Neural progenitor cell (in vitro differentiated cells): ENCODE data around the gene MYO1D. TPM values are rescaled to one million over a fixed set of nuclear protein-coding genes. Genes with fewer than 3 reads are reported as not detected.

Experiments used
- DNase-seq: peaks from one replicate; pipeline ENCODE4 v3.0.0-alpha.2; 2016; ENCODE audit warnings: low spot score
- H2AFZ ChIP-seq: fragments of 200-600 bp; sonication (generic); replicated peaks from 2 replicates; pipeline ENCODE4 v1.6.1; 2016; ENCODE audit warnings: antibody characterized with exemption
- H3F3A ChIP-seq: fragments of 200-600 bp; sonication (generic); 2 replicates; pipeline ENCODE4 v1.6.1; 2016; ENCODE audit warnings: antibody characterized with exemption, low read depth
- H3K27ac ChIP-seq: fragments of 200-600 bp; sonication (generic); 2 replicates; pipeline ENCODE4 v1.5.1; 2016; ENCODE audit warnings: mild to moderate bottlenecking
- H3K27me3 ChIP-seq: fragments of 200-600 bp; sonication (generic); 2 replicates; pipeline ENCODE4 v1.6.1; 2016; ENCODE audit warnings: mild to moderate bottlenecking, moderate library complexity
- H3K36me3 ChIP-seq: fragments of 200-600 bp; sonication (generic); 2 replicates; pipeline ENCODE4 v1.5.1; 2016
- H3K4me1 ChIP-seq: fragments of 200-600 bp; sonication (generic); 2 replicates; pipeline ENCODE4 v1.6.1; 2016; ENCODE audit warnings: mixed run types
- H3K4me2 ChIP-seq: fragments of 200-600 bp; sonication (generic); 2 replicates; pipeline ENCODE4 v1.6.1; 2016
- H3K4me3 ChIP-seq: fragments of 200-600 bp; sonication (generic); 2 replicates; pipeline ENCODE4 v1.5.1; 2016
- H3K79me2 ChIP-seq: fragments of 200-600 bp; sonication (generic); 2 replicates; pipeline ENCODE4 v1.6.1; 2016; ENCODE audit warnings: low read depth
- H3K9ac ChIP-seq: fragments of 200-600 bp; sonication (generic); 2 replicates; pipeline ENCODE4 v1.6.1; 2016
- H3K9me3 ChIP-seq: fragments of 200-600 bp; sonication (generic); 2 replicates; pipeline ENCODE4 v1.5.1; 2016; ENCODE audit warnings: low read depth
- H4K20me1 ChIP-seq: fragments of 200-600 bp; sonication (generic); 2 replicates; pipeline ENCODE4 v1.6.1; 2016; ENCODE audit warnings: low read depth
- H3K27ac Mint-ChIP-seq: 3 replicates; pipeline ENCODE4 v1.8.0; 2021; ENCODE audit warnings: mixed read lengths
- H3K27me3 Mint-ChIP-seq: 2 replicates; pipeline ENCODE4 v1.8.0; 2022; ENCODE audit warnings: low read depth, mild to moderate bottlenecking, inconsistent platforms, moderate library complexity, mixed read lengths; ENCODE audit not compliant: insufficient read depth
- H3K36me3 Mint-ChIP-seq: 3 replicates; pipeline ENCODE4 v1.8.0; 2021; ENCODE audit warnings: mixed read lengths
- H3K4me1 Mint-ChIP-seq: 3 replicates; pipeline ENCODE4 v1.8.0; 2021; ENCODE audit warnings: mixed read lengths
- H3K4me3 Mint-ChIP-seq: 3 replicates; pipeline ENCODE4 v1.8.0; 2021; ENCODE audit warnings: mild to moderate bottlenecking, moderate library complexity, mixed read lengths
- H3K9me3 Mint-ChIP-seq: 3 replicates; pipeline ENCODE4 v1.8.0; 2020; ENCODE audit warnings: mixed read lengths
- EZH2 ChIP-seq: fragments of 200-600 bp; sonication (generic); IDR thresholded peaks from 2 replicates; pipeline ENCODE4 v1.6.1; 2017; ENCODE audit warnings: antibody characterized with exemption, mild to moderate bottlenecking, moderate library complexity
- EZH2phosphoT487 ChIP-seq: fragments of 200-600 bp; sonication (generic); IDR thresholded peaks from 2 replicates; pipeline ENCODE4 v1.6.1; 2017; ENCODE audit warnings: antibody characterized with exemption
- total RNA-seq: library from RNA; depleted of rRNA; stranded (reverse); fragments of >200 nt; gene quantifications from 2 replicates; pipeline ENCODE4 v1.2.3, GENCODE V29; 2015; ENCODE audit warnings: low replicate concordance
- TF ChIP-seq, protein P1 (sequence below): fragments of 200-600 bp; sonication (generic); IDR thresholded peaks from 2 replicates; pipeline ENCODE4 v1.5.1; 2017; ENCODE audit warnings: antibody characterized with exemption, mild to moderate bottlenecking

Gene MYO1D
- total RNA-seq, 1 donor from 2014 or later, result 6.2 TPM

DNA sequence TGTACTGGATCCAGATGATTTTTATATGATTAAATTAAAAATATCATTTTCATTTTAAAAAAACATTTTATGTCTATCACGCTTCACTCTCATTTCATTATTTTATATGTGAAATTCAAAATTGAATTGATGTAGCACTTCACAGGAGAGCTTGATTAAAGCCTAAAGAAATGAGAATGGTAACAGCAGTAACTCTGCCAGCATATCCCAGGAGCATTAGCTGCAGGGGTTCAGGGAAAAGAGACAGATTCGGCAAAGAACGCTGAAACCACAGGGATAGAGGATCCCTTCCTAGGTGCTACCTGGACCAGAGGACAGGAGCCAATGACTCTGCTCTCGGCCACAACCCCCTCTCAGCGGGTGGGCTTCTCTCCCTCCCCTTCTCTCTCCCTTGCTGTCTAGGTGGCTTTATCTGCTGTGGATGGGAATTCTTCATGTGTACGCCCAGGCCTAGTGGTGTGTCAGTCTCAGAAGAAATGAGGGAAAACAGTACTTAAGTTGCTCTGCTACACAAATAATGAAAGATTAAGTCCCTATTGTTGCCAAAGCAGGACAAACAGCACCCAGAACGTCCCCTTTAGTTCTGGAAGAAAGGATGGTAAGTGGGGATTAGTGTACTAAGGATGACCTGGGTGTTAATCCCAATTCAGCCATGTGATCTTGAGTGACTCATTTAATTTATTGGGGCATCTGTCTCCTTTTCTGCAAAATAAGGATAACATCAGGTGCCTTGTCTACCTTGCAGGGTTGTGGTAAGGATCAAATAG, 266.9 kb downstream of the MYO1D start:
- Histone ChIP-seq H3K9me3 (no peaks in the 10 kb centered on the region), H2AFZ (no peak overlapping the region), H3K4me1 (peaks cover 24% of the 10 kb centered on the region), H3K9ac (no peak overlapping the region), H3K4me2 (peak overlapping the region; percentile 44), H3K27ac (no peak overlapping the region), H3K27me3 (no peaks in the 10 kb centered on the region), H3K79me2 (no peaks in the 10 kb centered on the region), H4K20me1 (peaks cover 5% of the 10 kb centered on the region), H3K4me3 (no peak overlapping the region), H3F3A (peaks cover 35% of the 10 kb centered on the region), H3K36me3 (no peaks in the 10 kb centered on the region)
- H3K9me3 Mint-ChIP-seq, result no peaks in the 10 kb centered on the region
- no peak overlapping the region for H3K27ac Mint-ChIP-seq
- peak; percentile 64 for DNase-seq
- TF ChIP-seq, protein P1, sequence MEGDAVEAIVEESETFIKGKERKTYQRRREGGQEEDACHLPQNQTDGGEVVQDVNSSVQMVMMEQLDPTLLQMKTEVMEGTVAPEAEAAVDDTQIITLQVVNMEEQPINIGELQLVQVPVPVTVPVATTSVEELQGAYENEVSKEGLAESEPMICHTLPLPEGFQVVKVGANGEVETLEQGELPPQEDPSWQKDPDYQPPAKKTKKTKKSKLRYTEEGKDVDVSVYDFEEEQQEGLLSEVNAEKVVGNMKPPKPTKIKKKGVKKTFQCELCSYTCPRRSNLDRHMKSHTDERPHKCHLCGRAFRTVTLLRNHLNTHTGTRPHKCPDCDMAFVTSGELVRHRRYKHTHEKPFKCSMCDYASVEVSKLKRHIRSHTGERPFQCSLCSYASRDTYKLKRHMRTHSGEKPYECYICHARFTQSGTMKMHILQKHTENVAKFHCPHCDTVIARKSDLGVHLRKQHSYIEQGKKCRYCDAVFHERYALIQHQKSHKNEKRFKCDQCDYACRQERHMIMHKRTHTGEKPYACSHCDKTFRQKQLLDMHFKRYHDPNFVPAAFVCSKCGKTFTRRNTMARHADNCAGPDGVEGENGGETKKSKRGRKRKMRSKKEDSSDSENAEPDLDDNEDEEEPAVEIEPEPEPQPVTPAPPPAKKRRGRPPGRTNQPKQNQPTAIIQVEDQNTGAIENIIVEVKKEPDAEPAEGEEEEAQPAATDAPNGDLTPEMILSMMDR, result no peak
- TF ChIP-seq EZH2 (no peak), EZH2phosphoT487 (peak; percentile 79)
- peaks cover 6% of the 10 kb centered on the region for H3K4me1 Mint-ChIP-seq
- H3K36me3 Mint-ChIP-seq, result no peaks in the 10 kb centered on the region
- H3K4me3 Mint-ChIP-seq, result no peak overlapping the region
- H3K27me3 Mint-ChIP-seq, result peaks cover 4% of the 10 kb centered on the region

DNA sequence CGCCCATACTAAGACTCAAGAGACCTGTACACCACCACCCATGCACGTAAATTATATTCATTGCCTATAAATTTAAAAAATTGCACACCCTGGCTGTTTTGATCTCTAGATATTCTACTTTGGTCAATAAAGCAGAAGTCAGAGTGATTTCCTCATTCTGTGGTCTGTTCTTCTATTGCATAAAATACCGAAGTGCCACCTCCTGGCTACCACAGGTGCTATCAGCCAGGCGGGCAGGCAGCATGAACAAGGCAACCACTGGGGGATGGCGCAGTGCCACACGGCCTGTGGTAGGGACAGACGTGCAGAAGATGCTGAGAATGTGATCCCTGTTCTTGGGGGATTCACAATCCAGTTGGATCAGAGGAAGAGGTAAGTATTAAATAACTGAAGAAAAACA, 267.8 kb downstream of the MYO1D start:
- no peaks in the 10 kb centered on the region for H3K79me2 ChIP-seq
- no peak overlapping the region for H3K27ac Mint-ChIP-seq
- H3K9ac ChIP-seq, result no peak overlapping the region
- peaks cover 35% of the 10 kb centered on the region for H3F3A ChIP-seq
- H3K4me1 Mint-ChIP-seq, result peaks cover 6% of the 10 kb centered on the region
- no peaks in the 10 kb centered on the region for H3K9me3 ChIP-seq
- no peaks in the 10 kb centered on the region for H3K27me3 ChIP-seq
- H3K4me3 Mint-ChIP-seq, result no peak overlapping the region
- H3K36me3 ChIP-seq, result no peaks in the 10 kb centered on the region
- TF ChIP-seq, protein P1, result peak; percentile 6
- no peak for TF ChIP-seq EZH2phosphoT487
- H3K4me1 ChIP-seq, result peaks cover 19% of the 10 kb centered on the region
- H3K36me3 Mint-ChIP-seq, result no peaks in the 10 kb centered on the region
- H4K20me1 ChIP-seq, result peaks cover 5% of the 10 kb centered on the region
- no peak overlapping the region for H3K27ac ChIP-seq
- H3K9me3 Mint-ChIP-seq, result no peaks in the 10 kb centered on the region
- DNase-seq, result no peak
- no peak overlapping the region for H2AFZ ChIP-seq
- no peak overlapping the region for H3K4me2 ChIP-seq
- H3K4me3 ChIP-seq, result no peak overlapping the region
- peaks cover 4% of the 10 kb centered on the region for H3K27me3 Mint-ChIP-seq

DNA sequence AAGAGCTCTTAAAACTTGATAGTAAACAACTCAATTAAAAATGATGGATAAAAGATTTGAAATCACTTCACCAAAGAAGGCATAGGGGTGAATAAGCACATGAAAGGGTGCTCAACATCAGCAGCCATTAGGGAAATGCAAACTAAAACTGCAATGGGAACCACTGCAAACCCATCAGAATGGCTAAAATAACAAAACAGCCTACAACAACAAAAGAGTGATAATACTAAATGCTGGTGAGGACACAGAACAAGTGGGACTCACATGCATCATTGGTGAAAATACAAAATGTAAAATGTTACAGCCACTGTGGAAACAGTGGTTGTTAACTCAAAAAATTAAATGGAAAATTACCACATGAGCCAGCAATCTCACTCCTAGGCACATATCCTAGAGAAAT, 268.7 kb downstream of the MYO1D start:
- H3K9me3 ChIP-seq, result no peaks in the 10 kb centered on the region
- no peak overlapping the region for H3K4me2 ChIP-seq
- H3K27ac Mint-ChIP-seq, result no peak overlapping the region
- H3K4me1 ChIP-seq, result peaks cover 19% of the 10 kb centered on the region
- no peak overlapping the region for H3K4me3 Mint-ChIP-seq
- no peak overlapping the region for H3K9ac ChIP-seq
- no peaks in the 10 kb centered on the region for H3K36me3 Mint-ChIP-seq
- H3K4me3 ChIP-seq, result no peak overlapping the region
- DNase-seq, result no peak
- H3K36me3 ChIP-seq, result no peaks in the 10 kb centered on the region
- peaks cover 5% of the 10 kb centered on the region for H4K20me1 ChIP-seq
- no peaks in the 10 kb centered on the region for H3K27me3 ChIP-seq
- H3F3A ChIP-seq, result peaks cover 35% of the 10 kb centered on the region
- H3K27me3 Mint-ChIP-seq, result peaks cover 2% of the 10 kb centered on the region
- H3K27ac ChIP-seq, result no peak overlapping the region
- H2AFZ ChIP-seq, result no peak overlapping the region
- no peaks in the 10 kb centered on the region for H3K9me3 Mint-ChIP-seq
- H3K79me2 ChIP-seq, result no peaks in the 10 kb centered on the region
- H3K4me1 Mint-ChIP-seq, result peaks cover 6% of the 10 kb centered on the region
- TF ChIP-seq, protein P1, result no peak
- no peak for TF ChIP-seq EZH2
